RWPE1 (cell line): ENCODE data around the gene EIF1AX.
"Not testable (repeated sequence)": the region's sequence is repeated elsewhere in the genome, so short reads cannot be mapped to it uniquely, and the experiment has no call there.

Experiments used
- CTCF ChIA-PET: fragments of 350-600 bp; sonication (Branson Sonifier 250); formaldehyde crosslinking; extraction: SDS; loops from one replicate; lab custom pipeline; 2021; lab: Yijun Ruan, JAX
- POLR2A ChIA-PET: fragments of 400-600 bp; formaldehyde crosslinking; extraction: SDS; loops from one replicate; lab custom pipeline; 2020; ENCODE audit warnings: antibody characterized with exemption; ENCODE audit not compliant: low non-redundant PET; lab: Yijun Ruan, JAX
- DNase-seq: peaks from one replicate; pipeline ENCODE4 v3.0.0; 2012; ENCODE audit warnings: low spot score
- H3K27ac ChIP-seq: fragments of 450-650 bp; 2 replicates; pipeline ENCODE4 v1.5.1; 2017
- TF ChIP-seq, protein P1 (sequence below): fragments of 450-650 bp; conservative IDR thresholded peaks from 2 replicates; pipeline ENCODE4 v1.5.1; 2017; ENCODE audit warnings: low read depth, mild to moderate bottlenecking

EIF1AX gene

DNA sequence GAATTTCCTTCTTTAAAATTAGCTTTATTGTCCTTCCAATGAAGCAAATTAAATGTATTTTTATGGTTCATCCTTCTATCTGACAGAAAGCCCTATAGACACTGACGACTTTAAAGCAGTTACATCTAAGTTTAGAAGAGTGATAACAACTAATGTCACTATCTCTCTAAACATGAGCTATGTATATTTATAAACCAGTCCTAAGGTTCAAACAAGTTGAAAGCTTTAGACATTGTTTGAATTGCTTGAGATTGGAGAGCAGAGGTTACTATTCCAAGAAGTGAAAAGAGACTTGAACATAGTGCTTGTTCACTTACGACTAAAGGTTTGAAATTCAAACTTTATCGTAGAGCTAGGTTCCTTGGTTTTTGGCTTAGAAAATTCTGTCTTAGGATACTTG lies 30.2 kb upstream of the EIF1AX start:
- no peak overlapping the region for H3K27ac ChIP-seq
- POLR2A ChIA-PET, result no interaction called here
- CTCF ChIA-PET, result no interaction called here
- TF ChIP-seq, protein P1, sequence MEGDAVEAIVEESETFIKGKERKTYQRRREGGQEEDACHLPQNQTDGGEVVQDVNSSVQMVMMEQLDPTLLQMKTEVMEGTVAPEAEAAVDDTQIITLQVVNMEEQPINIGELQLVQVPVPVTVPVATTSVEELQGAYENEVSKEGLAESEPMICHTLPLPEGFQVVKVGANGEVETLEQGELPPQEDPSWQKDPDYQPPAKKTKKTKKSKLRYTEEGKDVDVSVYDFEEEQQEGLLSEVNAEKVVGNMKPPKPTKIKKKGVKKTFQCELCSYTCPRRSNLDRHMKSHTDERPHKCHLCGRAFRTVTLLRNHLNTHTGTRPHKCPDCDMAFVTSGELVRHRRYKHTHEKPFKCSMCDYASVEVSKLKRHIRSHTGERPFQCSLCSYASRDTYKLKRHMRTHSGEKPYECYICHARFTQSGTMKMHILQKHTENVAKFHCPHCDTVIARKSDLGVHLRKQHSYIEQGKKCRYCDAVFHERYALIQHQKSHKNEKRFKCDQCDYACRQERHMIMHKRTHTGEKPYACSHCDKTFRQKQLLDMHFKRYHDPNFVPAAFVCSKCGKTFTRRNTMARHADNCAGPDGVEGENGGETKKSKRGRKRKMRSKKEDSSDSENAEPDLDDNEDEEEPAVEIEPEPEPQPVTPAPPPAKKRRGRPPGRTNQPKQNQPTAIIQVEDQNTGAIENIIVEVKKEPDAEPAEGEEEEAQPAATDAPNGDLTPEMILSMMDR, result no peak
- DNase-seq, result no peak

DNA sequence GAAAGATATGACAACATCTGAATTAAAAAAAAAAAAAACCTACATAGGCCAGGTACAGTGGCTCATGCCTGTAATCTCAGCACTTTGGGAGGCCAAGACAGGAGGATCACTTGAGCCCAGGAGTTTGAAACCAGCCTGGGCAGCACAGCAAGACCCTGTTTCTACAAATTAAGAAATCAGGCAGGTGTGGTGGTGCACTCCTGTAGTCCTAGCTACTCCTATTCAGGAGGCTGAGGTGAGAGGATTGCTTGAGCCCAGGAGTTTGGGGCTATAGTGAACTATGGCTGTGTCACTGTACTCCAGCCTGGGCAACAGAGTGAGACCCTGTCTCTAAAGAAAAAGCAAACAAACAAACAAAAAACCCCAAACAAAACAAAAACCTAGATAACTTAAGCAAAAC lies 20.9 kb upstream of the EIF1AX start:
- POLR2A ChIA-PET, DNase-seq, CTCF ChIA-PET, H3K27ac ChIP-seq: not testable (repeated sequence)

DNA sequence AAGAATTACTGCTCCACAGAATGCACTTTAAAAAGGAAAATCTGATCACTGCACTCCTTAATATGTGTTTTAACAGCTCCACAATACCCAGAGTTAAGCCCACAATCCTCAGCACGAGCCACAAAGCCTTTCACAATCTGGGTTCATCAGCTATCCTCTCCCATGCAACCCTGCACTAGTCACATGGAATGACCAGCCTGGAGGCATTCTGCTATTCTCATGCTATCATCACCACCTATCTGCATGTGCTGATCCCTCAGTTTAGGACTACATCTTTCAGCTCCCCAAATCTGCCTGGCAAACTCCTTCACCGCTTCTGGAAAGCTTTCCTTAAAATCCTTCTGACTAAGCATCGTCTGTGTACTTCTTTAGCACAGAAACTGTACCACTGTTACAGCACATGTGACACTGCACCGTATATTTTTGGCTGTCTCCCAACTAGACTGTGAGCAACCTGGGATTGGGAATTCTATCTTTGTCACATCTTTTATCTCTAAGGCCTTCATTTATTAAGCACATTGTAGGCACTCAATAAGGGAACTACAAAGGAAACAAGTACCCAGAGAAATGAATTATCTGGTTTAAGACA lies 18.3 kb upstream of the EIF1AX start:
- POLR2A ChIA-PET, result no interaction called here
- no peak for DNase-seq

DNA sequence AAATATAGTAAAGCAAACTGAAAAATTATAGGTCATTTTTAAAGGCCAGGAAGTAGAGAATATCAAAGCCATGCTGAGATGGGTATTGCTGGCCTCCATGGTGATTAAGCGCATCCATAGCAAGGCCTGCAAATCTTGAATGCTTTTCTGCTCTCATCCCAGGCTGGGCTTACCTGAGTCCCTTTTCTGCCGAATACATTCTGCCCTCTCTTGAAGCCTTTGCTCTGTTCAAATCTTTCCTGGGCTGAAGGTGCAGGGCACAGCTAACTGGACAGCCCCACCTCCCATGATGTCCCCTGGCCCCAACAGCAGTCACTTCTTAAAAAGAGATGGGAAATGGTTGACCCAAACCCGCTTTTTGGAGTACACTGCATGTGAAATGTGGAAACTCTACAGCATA lies 10.1 kb upstream of the EIF1AX start:
- CTCF ChIA-PET, result no interaction called here
- TF ChIP-seq, protein P1, result no peak
- POLR2A ChIA-PET, result no interaction called here
- DNase-seq, result no peak
- no peak overlapping the region for H3K27ac ChIP-seq

More for the DNA sequence above, 18.3 kb upstream of the EIF1AX start:
- CTCF ChIA-PET, result interaction anchor here (0.7 kb wide), 1 partner anchor 624 kb away, joined by 4 read pairs; no protein-coding TSS in a partner anchor
- H3K27ac ChIP-seq, result no peak overlapping the region
- TF ChIP-seq, protein P1, result no peak

DNA sequence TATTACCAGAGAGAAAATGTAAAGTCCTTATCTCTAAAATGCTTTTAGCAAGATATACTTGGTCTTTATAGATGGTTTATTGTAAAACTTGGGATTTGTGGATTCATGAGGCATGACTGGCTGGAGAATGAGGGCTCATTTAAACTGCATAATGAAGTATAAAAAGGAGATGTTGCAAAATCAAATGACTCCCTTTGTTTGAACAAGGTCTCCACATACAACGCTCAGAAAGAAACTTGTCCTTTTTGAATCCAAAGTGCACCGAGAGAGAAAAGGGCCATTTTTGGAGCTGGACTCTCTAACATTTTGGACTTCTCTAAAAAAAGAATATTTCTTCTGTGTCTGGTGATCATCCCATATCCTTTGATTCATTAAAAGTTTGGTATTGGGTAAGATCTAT lies 7.7 kb upstream of the EIF1AX start:
- H3K27ac ChIP-seq, result no peak overlapping the region
- DNase-seq, result no peak
- POLR2A ChIA-PET, result no interaction called here
- CTCF ChIA-PET, result interaction anchor here (0.6 kb wide), 1 partner anchor 85 kb away, joined by 3 read pairs; no protein-coding TSS in a partner anchor
- TF ChIP-seq, protein P1, result no peak

DNA sequence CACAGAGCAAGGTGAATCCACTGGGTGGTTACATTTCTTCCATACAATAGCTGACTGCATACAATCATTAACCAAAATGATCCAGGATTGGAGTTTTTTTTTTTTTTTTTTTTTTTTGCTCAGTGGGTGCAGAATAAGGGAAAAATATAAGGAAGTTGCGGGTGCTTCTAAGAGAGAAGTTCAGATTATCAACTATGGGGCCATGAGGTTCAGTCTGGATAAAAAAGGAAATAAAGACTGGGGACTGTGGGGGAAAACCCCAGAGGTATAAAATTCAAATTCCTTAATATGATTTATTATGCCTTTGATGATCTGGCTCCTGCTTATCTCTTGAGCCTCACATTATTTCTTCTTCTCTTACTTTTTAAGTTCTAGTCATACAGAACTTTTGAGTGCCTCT lies 5.9 kb upstream of the EIF1AX start:
- POLR2A ChIA-PET, result no interaction called here
- TF ChIP-seq, protein P1, result no peak
- H3K27ac ChIP-seq, result no peak overlapping the region
- no peak for DNase-seq
- CTCF ChIA-PET, result no interaction called here

DNA sequence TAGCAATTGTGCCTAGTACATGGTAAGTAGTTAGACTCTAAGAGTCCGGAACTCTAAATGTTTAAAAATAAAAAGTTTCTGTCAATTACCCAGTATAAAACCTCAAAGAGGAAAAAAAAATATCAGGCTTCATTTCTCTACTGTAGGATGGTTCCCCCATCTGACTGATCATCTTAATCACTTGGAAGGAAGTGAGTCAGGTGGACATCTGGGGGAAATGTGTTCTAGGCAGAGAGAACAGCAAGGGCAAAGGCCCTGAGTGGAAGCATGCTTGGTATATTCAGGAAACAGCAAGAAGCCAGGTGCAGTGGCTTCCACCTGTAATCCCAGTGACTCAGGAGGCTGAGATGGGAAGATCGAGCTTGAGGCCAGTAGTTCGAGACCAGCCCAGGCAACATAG lies 2.9 kb upstream of the EIF1AX start:
- DNase-seq, result peak; percentile 15
- CTCF ChIA-PET, result no interaction called here
- TF ChIP-seq, protein P1, result no peak
- no peak overlapping the region for H3K27ac ChIP-seq
- POLR2A ChIA-PET, result no interaction called here
